ENCODE results near the gene SELENOK.
"Not testable (repeated sequence)": the region's sequence is repeated elsewhere in the genome, so short reads cannot be mapped to it uniquely, and the experiment has no call there.

The SELENOK gene

GRCh38 chr3:53891497-53892285 is at the start of gene SELENOK:
Gene SELENOK, minus strand, starts transcription at chr3:53891859.
- peak; percentile 95 for DNase-seq

DNA sequence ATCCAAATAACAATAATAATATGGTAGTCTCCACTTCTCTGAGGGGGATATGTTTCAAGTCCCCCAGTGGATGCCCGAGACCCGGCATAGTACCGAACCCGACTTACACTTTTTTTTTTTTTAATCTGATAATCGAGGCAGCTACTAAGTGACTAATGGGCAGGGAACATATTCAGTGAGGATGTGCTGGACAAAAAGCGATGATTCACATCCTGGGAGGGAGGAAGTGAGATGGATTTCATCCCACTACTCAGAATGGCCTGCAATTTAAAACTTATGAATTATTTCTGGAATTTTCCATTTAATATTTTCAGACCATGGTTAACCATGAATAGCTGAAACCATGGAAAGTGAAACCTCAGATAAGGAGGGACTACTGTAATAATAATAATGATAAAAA is 49.5 kb upstream of the SELENOK start:
- no peak for DNase-seq

- DNase-seq: no peak
Measured at GRCh38 chr3:53940623-53941022, 49.0 kb upstream of the SELENOK start.

GRCh38 chr3:53939813-53940212 is 48.2 kb upstream of the SELENOK start:
- DNase-seq: no peak

DNA sequence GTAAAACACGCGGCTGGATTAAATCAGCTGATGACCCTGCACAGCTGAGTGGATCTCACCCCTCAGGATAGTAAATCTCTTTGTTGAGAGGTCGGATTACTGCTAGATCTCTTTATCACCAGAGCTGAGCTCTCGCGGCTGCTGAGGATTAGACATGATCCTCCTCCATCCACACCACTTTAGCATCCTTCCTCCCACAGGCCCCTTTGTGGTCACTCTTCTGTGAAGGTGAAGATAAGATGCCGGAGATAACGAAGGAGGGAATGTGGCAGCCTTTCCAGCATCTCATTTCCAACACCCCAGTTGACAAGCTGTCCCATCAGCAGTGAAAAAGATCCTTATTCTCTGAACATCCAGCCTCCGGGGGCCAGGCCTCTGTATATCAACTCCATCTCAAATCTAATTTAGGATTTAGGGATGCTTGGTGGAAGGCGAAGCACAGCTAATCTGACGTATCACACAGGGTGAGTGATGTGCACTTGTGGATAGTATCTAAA is 47.5 kb upstream of the SELENOK start:
- DNase-seq: no peak

GRCh38 chr3:53938645-53939044 is 47.0 kb upstream of the SELENOK start:
- no peak for DNase-seq

- no peak for DNase-seq
Measured at GRCh38 chr3:53936347-53936746, 44.7 kb upstream of the SELENOK start.

- no peak for DNase-seq
Measured at GRCh38 chr3:53935283-53935901, 43.7 kb upstream of the SELENOK start.

DNA sequence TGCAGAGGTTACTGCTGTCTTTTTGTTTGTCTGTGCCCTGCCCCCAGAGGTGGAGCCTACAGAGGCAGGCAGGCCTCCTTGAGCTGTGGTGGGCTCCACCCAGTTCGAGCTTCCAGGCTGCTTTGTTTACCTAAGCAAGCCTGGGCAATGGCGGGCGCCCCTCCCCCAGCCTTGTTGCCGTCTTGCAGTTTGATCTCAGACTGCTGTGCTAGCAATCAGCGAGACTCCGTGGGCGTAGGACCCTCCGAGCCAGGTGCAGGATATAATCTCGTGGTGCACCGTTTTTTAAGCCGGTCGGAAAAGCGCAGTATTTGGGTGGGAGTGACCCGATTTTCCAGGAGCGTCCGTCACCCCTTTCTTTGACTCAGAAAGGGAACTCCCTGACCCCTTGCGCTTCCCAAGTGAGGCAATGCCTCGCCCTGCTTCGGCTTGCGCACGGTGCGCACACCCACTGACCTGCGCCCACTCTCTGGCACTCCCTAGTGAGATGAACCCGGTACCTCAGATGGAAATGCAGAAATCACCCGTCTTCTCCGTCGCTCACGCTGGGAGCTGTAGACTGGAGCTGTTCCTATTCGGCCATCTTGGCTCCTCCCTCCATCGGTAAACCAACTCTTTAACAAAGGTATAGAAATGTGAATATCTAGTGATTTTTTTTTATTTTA is 35.7 kb upstream of the SELENOK start:
- DNase-seq: not testable (repeated sequence)

DNA sequence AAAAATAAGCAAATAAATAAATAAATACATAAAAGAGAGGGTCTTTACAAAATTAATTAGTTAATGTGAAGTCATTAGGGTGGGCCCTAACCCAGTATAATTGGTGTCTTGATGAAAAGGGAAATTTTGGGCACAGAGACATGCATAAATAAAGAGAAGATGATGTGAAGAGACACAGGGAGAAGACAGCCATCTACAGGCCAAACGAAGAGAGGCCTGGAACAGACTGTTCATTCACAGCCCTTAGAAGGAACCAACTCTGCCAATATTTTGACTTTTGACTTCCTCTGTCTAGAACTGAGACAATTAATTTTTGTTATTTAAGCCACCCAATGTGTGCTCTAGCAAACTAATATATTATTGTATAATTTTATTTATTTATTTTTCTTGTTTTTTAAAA is 29.6 kb upstream of the SELENOK start:
- no peak for DNase-seq

GRCh38 chr3:53919741-53920140 is 28.1 kb upstream of the SELENOK start:
- no peak for DNase-seq

GRCh38 chr3:53913401-53913800 is 21.7 kb upstream of the SELENOK start:
- DNase-seq: no peak

GRCh38 chr3:53902711-53903110 is 11.1 kb upstream of the SELENOK start:
- no peak for DNase-seq

GRCh38 chr3:53902067-53902466 is 10.4 kb upstream of the SELENOK start:
- no peak for DNase-seq

GRCh38 chr3:53900666-53901331 is 9.1 kb upstream of the SELENOK start:
- DNase-seq: no peak

DNA sequence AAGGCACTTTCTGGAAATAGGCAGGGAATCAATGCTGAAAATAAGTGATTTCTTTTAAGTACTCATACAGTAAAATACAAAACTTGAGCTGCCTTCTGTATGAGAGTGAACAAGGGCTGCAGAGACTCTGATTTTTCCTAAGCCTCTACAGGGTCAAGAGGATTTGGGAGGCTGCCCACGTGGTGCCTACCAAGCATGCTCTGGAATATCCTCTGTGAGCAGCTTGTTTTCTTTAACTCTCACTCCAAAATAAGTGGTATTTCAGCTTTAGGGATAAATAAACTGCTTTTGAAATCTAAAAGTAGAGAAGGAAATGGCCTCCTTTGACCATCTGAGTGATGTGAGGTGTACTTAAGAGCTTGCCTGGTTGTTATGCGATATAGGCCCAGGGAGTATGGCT is 8.1 kb upstream of the SELENOK start:
- no peak for DNase-seq

- DNase-seq: no peak
Measured at GRCh38 chr3:53892286-53892637, 603 bp upstream of the SELENOK start.

DNA sequence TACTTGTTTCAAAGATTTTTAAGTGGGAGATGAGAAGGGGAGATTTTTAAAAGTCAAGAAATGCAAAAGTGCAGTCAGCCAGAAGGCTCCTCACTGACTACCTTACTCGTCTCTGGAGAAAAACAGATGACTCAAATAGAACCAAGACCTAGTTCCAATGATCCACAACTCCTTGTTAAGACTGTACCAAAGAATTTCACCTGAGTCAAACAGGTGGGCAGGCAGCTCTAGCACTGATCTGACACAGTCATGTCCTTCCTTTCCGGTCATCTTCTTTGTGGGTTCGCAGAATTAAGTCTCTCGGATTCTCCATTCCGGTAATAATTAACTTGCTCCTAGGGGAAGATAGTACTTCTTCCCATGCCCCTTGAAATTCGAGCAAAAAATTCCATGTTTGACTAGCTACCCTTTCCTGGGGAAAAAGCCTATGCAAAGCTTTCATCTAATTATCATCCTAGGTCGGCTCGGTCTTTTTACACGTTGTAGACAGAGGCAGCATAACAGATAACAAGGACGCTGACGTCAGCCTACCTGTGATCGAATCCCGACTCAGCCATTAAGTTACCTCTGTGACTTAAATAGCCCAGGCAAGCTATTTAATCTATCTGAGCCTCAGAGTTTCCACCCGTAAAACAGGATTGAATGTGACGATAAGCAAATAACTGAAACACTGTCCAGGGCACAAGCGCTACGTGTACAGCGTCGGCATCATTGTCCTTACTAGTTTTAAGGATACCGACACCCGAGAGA is 758 bp downstream of the SELENOK start:
- peak; percentile 54 for DNase-seq

DNA sequence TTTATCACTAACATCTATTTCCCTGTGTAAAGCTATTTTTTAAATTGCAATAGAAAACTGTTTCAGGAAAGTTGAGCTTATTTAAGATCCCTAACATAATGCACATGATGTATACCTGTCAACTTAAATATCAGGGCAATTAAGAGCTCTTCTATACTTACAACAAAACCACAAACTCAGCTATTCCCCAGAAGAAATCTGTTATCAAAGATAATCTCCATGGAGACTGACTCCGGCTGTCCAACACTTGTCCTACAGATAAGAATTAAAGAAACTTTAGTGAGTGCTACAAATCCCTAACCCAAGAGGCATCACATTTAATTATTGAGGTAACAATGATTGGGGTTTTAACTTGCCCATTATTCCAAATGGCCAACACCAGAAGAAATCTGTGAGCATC is 3.4 kb downstream of the SELENOK start:
- no peak for DNase-seq

DNA sequence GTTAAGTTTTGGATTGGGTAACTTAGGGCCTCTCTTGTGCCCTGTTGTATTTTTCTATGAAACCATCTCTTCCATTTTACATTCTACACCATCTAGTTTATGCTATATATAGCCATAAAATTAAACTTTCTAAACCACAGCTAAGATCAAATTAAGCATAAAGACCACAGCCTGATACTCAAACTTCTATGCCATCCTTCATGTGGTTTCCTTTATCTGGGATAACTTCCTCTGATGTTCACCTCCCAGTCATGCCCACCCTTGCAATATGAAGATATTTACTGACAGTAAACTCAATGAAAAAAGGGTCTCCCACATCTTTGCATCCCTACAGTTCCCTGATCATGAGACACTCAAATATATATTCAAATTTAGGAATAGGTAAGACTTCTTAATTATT is 4.2 kb downstream of the SELENOK start:
- no peak for DNase-seq

DNA sequence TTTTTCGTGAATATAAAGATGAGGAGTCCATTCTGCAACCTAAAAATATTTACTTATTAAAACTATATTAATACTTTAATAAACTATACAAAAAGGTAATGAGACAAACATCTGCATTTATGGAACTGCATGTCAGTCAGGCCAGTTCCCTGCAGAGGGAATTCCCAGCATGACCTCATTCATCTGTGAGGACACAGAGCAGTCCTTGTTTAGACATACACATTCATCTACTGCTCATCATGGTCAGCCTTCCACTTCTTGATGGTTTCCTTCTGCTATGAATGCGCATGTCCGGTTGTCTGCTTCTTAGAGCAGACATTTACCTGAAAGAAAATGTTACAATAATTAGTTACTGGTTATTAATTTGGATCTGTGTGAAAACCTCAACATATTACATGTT is 6.4 kb downstream of the SELENOK start:
- DNase-seq: no peak

GRCh38 chr3:53884623-53885022 is 7.0 kb downstream of the SELENOK start:
- DNase-seq: no peak

GRCh38 chr3:53883008-53883407 is 8.7 kb downstream of the SELENOK start:
- no peak for DNase-seq
